Stimulated activated naive CD4-positive, alpha-beta T cell (primary cell): ENCODE measurements around the gene EPS8L2.

Source experiments
- DNase-seq, 6 experiments: peaks; one replicate each; lab custom pipeline; 2025; lab: John Stamatoyannopoulos, UW

Gene EPS8L2

GRCh38 chr11:704228-704674 is 1.8 kb upstream of the EPS8L2 start:
- no peak for DNase-seq

GRCh38 chr11:704781-705645 is 1.0 kb upstream of the EPS8L2 start:
- no peak for DNase-seq

GRCh38 chr11:706439-706956 is 467 bp downstream of the EPS8L2 start:
- no peak for DNase-seq

DNA sequence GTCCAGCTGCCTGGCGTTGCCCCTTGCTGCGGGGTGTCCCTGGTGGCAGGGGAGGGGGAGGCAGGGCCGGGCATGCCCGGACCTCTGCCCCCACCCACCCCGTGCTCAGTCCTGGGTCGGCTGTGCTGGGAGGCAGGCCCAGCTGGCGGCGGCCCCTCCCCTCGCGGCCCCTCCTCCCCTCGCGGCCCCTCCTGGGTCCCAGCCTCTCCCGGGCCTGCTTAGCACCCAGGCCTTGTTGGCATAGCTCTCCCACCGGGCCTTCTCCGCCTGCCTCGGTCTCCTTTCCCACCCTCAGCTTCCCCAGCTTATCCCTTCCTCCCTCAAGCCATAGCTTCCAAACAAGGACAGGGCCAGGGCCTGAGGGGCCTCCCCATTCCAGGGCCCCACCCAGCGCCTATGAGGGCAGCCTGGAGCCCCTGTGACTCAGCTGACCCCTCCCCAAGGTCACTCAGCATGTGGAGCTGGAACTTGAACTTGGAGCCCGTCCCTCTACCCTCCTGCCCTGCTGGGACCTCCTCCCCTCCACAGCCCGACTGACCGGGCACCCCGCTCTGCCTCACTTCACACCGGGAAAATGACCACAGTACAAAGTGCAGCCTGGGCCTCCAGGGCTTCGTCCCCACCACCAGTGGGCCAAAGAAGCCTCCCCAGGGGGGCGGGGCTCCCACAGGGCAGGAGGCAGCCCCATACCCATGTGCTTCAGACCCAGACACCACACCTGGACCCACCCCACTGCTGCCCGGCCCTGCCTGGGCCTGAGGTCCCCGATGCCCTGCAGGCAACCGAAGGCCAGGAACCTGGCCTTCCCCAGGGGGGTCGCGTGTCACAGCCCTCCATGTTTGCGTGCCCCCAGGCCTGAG is 1.2 kb downstream of the EPS8L2 start:
- no peak for DNase-seq

GRCh38 chr11:707817-708420 is 1.9 kb downstream of the EPS8L2 start:
- no peak for DNase-seq

- no peak for DNase-seq
Observed at GRCh38 chr11:708511-708910, 2.5 kb downstream of the EPS8L2 start.

GRCh38 chr11:709109-709997 is 3.3 kb downstream of the EPS8L2 start:
- no peak for DNase-seq

GRCh38 chr11:714436-714835 is 8.4 kb downstream of the EPS8L2 start:
- no peak for DNase-seq

- no peak for DNase-seq
Observed at GRCh38 chr11:719214-720016, 13.4 kb downstream of the EPS8L2 start.

DNA sequence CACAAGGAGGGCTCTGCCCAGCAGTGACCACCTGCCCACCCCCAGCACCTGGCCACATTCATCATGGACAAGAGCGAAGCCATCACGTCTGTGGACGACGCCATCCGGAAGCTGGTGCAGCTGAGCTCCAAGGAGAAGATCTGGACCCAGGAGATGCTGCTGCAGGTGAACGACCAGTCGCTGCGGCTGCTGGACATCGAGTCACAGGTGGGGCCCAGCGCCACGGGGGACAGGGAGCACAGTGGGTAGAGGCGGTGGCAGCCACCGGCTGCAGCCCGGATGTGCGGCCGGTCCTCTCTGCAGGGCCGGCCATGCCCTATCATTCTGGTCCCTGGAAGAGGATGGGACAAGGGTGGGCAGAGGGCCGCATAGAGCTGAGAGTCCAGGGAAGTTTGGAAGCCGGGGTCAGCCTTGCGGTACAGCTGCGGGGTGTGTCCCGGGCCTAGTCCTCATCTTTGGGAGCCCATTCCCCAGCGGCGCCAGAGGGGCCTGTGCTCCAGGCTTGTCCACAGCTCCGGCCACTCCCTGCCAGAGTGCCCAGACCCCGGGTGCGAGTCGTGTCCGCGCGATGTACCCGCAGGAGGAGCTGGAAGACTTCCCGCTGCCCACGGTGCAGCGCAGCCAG is 14.1 kb downstream of the EPS8L2 start:
- DNase-seq, result no peak

- DNase-seq, result peak in 3 of 6 experiments; percentile 55 to 73 (median 70)
Observed at GRCh38 chr11:720642-721246, 14.7 kb downstream of the EPS8L2 start.

- DNase-seq, result no peak
Observed at GRCh38 chr11:721247-721740, 15.3 kb downstream of the EPS8L2 start.

- DNase-seq, result peak in 5 of 6 experiments; percentile 29 to 61 (median 49)
Observed at GRCh38 chr11:721741-722345, 15.8 kb downstream of the EPS8L2 start.

DNA sequence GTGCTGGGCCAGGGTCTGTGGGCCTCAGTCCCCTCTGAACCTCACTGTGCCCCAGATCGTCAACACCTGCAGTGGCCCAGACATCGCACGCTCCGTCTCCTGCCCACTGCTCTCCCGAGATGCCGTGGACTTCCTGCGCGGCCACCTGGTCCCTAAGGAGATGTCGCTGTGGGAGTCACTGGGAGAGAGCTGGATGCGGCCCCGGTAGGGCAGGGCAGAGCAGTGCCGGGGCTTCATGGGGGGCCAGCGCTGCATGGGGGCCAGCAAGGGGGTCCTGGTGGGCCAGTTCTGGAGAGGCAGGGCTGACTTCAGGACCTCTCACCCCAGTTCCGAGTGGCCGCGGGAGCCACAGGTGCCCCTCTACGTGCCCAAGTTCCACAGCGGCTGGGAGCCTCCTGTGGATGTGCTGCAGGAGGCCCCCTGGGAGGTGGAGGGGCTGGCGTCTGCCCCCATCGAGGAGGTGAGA is 16.3 kb downstream of the EPS8L2 start:
- no peak for DNase-seq

- DNase-seq, result peak in 5 of 6 experiments; percentile 27 to 66 (median 37)
Observed at GRCh38 chr11:723120-723883, 17.3 kb downstream of the EPS8L2 start.

GRCh38 chr11:724049-724777 is 18.2 kb downstream of the EPS8L2 start:
- DNase-seq, result no peak

DNA sequence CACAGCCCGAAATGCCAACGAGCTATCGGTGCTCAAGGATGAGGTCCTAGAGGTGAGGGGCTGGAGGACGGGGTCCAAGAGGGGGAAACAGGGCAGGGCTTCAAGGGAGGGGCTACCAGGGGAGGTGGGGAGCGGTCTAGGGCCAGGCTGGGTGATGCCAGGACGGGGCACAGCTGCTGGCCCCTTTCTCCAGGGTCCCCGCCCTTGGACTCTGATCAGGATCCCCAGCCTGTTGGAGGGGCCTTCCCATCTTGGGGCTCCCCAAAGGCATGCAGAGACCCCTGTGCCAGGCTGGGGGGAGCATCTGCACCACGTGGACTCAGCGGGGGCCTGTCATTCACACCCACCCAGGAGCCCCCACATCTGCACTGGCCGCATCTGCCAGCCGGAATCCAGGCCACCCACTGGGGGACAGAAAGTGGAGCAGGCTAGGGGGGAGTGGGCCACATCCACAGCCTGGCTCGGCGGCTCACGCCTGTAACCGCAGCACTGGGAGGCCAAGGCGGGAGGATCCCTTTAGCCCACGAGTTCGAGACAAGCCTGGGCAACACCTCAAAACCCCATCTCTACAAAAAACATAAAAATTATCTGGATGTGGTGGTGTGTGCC is 18.9 kb downstream of the EPS8L2 start:
- DNase-seq, result no peak
